ENCODE measurements around the gene NUP35.
A peak's percentile ranks its signal among the peaks of the same experiment; 100 is the strongest.
"Not testable (repeated sequence)": the region's sequence is repeated elsewhere in the genome, so short reads cannot be mapped to it uniquely, and the experiment has no call there.

Gene NUP35

DNA sequence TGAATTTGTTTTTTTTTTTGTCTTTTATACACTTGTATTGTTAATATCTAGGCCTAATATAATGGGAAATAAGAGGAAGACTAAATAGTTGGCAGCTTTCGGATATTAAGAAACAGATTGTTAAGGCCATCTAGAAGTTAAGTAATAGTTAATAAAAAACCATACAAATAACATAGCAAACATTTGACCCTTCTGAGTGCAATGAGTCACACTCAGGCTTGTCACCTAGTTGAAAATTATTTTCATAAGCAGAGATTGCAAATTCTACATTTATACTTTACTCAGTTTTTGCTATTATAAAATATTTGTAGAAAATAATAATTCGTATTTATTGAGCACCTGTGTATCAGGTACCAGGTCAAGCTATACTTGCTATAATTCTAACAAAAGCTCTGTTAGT, 2.4 kb downstream of the NUP35 start:
- DNase-seq (ENCODE audit: low read depth in 2 of 2) = peak in 1 of 2 donors; percentile 8
- TF ChIP-seq, protein P1, sequence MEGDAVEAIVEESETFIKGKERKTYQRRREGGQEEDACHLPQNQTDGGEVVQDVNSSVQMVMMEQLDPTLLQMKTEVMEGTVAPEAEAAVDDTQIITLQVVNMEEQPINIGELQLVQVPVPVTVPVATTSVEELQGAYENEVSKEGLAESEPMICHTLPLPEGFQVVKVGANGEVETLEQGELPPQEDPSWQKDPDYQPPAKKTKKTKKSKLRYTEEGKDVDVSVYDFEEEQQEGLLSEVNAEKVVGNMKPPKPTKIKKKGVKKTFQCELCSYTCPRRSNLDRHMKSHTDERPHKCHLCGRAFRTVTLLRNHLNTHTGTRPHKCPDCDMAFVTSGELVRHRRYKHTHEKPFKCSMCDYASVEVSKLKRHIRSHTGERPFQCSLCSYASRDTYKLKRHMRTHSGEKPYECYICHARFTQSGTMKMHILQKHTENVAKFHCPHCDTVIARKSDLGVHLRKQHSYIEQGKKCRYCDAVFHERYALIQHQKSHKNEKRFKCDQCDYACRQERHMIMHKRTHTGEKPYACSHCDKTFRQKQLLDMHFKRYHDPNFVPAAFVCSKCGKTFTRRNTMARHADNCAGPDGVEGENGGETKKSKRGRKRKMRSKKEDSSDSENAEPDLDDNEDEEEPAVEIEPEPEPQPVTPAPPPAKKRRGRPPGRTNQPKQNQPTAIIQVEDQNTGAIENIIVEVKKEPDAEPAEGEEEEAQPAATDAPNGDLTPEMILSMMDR (IDR thresholded peaks at IDR 0.05; ENCODE audit: low read depth, low read length) = no peak
- H3K4me3 ChIP-seq (replicated peaks in 1 of 2; ENCODE audit: low read depth in 2 of 2, low read length in 2 of 2) = no peak overlapping the region

DNA sequence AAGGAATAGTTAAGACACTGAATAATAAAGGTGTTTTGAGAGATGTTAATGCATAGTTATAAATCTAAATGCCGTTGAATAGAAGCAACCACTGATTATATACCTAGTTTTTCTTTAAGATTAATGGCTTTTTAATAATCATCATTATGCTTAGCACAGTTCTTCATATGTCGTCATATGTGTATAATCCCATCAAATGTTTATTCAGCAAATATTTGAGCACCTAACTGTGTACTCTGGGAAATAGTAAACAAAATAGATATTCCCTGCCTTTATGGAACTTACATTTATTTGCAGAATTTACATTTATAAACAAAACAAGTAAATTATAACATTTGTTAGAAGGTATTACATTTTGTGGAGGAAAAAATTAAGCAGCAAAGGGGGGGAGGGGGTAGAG, 9.8 kb downstream of the NUP35 start:
- DNase-seq (ENCODE audit: low read depth in 2 of 2) = no peak
- H3K4me3 ChIP-seq (replicated peaks in 1 of 2; ENCODE audit: low read depth in 2 of 2, low read length in 2 of 2) = no peak overlapping the region
- TF ChIP-seq, protein P1 (IDR thresholded peaks at IDR 0.05; ENCODE audit: low read depth, low read length) = no peak

DNA sequence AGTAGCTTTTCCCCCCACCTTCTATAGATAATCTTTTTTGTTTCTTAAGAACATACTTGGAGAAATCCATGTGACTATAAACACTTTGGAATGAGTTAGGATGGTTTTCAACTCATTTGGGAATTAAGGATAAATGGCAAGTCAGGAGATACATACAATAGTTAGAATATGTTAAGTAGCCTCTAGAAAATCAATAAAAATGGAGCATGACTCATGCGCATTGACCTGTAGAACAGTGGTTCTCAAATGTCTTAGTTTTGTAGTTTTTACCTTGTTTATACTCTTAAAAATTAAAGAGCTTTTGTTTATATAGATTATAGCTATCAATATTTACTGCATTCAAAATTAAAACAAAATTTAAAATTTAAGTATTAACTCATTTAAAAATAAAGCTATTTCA, 24.7 kb downstream of the NUP35 start:
- DNase-seq (ENCODE audit: low read depth in 2 of 2) = no peak
- H3K4me3 ChIP-seq (replicated peaks in 1 of 2; ENCODE audit: low read depth in 2 of 2, low read length in 2 of 2) = no peak overlapping the region
- TF ChIP-seq, protein P1 (IDR thresholded peaks at IDR 0.05; ENCODE audit: low read depth, low read length) = no peak

DNA sequence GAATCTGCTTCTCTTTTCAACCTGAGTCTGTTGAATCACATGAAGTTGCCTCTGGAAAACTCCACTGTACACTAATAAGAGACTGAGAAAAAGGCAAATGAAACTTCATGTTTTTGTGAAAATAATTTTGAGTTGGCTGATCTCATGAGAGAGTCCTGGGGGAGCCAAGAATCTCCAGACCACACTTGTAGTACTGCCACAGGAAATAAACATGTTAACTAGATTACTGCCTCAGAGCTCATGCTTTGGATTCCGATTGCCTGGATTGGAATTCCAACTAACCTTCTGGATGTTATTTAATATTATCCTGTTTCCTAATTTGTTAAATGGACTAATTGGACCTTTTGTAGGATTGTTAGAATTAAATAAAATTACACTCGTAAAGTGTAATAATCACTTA, 25.2 kb downstream of the NUP35 start:
- H3K4me3 ChIP-seq (replicated peaks in 1 of 2; ENCODE audit: low read depth in 2 of 2, low read length in 2 of 2) = no peak overlapping the region
- DNase-seq (ENCODE audit: low read depth in 2 of 2) = peak; percentile 33 to 72
- TF ChIP-seq, protein P1 (IDR thresholded peaks at IDR 0.05; ENCODE audit: low read depth, low read length) = no peak

DNA sequence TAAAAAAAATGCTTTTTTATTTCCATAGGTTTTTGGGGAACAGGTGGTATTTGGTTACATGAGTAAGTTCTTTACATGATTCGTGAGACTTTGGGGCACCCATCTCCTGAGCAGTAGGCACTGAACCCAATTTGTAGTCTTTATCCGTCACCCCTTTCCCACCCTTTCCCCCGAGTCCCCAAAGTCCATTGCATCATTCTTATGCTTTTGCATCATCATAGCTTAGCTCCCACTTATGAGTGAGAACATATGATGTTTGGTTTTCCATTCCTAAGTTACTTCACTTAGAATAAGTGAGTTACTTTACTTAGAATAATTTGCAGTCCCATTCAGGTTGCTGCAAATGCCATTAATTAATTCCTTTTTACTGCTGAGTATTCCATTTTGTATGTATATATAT, 28.0 kb downstream of the NUP35 start:
- not testable (repeated sequence) for DNase-seq (ENCODE audit: low read depth in 2 of 2)

DNA sequence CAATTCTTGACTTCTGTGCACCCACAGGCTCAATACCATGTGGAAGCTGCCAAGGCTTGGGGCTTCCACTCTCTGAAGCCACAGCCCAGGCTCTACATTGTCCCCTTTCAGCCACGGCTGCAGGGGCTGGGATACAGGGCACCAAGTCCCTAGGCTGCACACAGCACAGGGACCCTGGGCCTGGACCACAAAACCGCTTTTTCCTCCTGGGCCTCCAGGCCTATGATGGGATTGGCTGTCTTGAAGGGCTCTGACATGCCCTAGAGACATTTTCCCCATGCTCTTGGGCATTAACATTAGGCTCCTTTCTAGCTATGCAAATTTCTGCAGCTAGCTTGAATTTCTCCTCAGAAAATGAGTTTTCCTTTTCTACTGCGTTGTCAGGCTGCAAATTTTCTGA, 29.7 kb downstream of the NUP35 start:
- TF ChIP-seq, protein P1 (IDR thresholded peaks at IDR 0.05; ENCODE audit: low read depth, low read length) = no peak
- DNase-seq (ENCODE audit: low read depth in 2 of 2) = no peak
- H3K4me3 ChIP-seq (replicated peaks in 1 of 2; ENCODE audit: low read depth in 2 of 2, low read length in 2 of 2) = no peak overlapping the region

More for the DNA sequence above, 28.0 kb downstream of the NUP35 start:
- H3K4me3 ChIP-seq (replicated peaks in 1 of 2; ENCODE audit: low read depth in 2 of 2, low read length in 2 of 2) = not testable (repeated sequence)

DNA sequence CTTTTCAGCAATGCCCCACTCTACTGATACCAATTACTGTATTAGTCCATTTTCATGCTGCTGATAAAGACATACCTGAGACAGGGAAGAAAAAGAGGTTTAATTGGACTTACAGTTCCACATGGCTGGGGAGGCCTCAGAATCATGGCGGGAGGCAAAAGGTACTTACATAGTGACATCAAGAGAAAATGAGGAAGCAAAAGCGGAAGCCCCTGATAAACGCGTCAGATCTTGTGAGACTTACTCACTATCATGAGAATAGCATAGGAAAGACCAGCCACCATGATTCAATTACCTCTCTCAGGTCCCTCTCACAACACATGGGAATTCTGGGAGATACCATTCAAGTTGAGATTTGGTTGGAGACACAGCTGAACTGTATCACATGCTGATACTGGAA, 30.5 kb downstream of the NUP35 start:
- not testable (repeated sequence) for DNase-seq (ENCODE audit: low read depth in 2 of 2); H3K4me3 ChIP-seq (replicated peaks in 1 of 2; ENCODE audit: low read depth in 2 of 2, low read length in 2 of 2)

DNA sequence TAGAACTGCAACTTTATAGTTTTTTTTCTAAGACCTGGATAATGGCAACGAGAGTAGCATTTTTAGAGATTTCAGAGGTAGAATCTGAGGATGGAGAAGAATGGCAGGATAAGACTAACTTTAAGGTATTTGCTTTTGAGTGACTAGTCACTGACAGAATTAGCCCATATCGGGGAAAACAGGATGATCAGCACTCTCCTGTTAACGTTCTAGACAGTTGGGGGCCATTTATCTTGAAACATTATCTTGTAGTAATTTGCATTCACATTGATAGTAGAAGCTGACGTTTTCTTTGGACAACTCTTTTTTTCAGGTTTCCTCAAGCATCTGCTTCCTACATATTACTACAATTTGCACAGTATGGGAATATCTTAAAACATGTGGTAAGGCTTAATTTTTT, 32.9 kb downstream of the NUP35 start:
- H3K4me3 ChIP-seq (replicated peaks in 1 of 2; ENCODE audit: low read depth in 2 of 2, low read length in 2 of 2) = no peak overlapping the region
- TF ChIP-seq, protein P1 (IDR thresholded peaks at IDR 0.05; ENCODE audit: low read depth, low read length) = no peak
- DNase-seq (ENCODE audit: low read depth in 2 of 2) = no peak

Data from cardiac fibroblast (primary cell).